ENCODE measurements around the gene LENEP.

GRCh38 chr1:154964359-154964758 is 29.0 kb upstream of the LENEP start:
- no peak for TF ChIP-seq ZNF274 (IDR thresholded peaks at IDR 0.05; ENCODE audit: low read depth, low read length)
- TF ChIP-seq YY1 (IDR thresholded peaks at IDR 0.05; ENCODE audit: insufficient read depth, insufficient read length) = no peak

All from NT2/D1 (cell line).